GM18868 (cell line): ENCODE measurements around the gene KIF26A.
"Not testable (repeated sequence)": the region's sequence is repeated elsewhere in the genome, so short reads cannot be mapped to it uniquely, and the experiment has no call there.

Experiments
- ATAC-seq: cut with Tn5 transposase; IDR thresholded peaks from one replicate; pipeline ENCODE4 v1.9.1; 2021; ENCODE audit warnings: mild to moderate bottlenecking, moderate library complexity; ENCODE audit not compliant: unreplicated experiment

Gene KIF26A

DNA sequence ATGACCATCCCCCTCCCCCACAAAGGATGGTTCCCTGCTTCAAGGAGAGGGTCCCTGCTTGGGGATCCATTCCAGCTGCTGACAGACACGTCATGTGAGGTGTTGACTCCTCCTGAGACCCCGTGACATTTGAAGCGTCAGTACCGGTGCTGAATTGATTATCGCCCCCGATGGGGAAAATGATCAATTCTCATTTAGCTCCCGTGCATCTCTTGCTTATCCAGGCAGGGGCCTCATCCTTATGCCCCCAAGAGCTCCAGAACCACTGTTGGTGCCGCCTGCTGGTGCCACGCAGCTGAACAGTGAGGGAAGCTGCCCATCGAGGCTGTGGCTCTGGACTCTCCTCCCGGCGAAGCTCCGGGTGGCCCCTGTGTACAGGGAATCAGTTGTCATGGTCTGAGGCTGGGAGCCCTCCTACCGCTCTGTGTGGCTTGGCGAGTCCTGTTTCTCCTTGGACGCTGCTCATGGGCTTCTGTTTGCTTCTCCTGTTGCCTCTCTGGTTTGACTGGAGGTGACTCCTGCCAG, 4.6 kb downstream of the KIF26A start:
- ATAC-seq = no peak

DNA sequence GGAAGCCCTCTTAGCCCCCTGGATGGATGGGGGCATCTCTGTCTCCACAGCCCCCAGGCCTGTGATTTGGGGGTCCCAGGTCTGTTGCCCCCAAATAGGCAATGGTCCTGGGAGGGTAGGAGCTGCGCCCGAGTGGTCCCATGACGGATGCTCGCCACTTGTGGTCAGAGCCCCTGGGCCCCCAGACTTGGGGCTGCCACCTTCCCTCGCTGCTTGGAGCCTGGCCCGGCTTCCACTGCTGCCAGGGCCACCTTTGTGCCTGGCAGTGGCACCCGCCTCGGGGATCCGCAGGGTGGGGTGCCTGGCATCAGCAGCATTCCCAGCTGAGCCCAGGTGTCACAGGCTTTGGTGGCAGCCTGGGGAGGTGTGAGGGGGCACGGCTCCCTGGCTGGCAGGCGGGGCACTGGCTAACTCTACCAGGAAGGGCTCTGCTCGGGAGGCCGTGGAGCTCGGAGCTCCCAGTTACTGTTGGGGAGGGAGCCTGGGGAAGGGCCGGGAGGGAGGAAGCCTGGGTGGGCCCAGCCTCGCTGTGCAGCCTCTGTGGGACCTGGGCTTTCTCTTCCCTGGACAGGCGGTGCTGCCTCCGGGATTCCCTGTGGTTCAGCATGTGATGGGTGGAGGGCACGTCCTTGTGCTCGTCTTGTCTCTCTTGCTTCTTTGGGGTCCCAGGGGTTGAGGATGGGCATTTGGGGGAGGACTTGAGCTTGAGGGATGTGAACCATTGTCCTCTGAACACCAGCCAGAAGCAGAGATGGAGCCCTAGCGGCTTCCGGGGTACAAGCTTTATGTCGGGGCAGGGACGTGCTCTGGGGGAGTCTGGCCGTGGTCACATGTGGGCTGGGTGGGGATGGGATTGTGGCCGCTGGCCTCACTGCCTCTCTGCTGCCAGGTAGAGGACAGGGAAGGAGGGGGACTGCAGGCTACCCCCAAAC, 5.4 kb downstream of the KIF26A start:
- ATAC-seq = no peak

DNA sequence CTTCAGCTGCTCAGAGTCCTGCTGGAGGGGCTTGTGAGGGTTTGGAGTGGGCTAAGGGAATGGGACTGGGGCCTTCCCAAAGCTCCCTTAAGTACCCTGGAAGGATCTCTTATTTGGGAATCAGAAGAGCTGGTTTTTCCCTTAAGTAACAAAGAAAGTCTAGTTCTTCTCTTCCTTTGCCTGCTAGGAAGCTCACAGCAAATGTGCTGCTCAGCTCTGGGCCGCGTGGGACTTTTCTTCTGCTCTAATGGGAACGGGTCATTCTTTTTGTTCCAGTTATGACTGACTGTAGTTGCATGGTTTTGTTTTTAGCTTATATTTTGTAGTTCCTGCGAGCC, 6.0 kb downstream of the KIF26A start:
- no peak for ATAC-seq

DNA sequence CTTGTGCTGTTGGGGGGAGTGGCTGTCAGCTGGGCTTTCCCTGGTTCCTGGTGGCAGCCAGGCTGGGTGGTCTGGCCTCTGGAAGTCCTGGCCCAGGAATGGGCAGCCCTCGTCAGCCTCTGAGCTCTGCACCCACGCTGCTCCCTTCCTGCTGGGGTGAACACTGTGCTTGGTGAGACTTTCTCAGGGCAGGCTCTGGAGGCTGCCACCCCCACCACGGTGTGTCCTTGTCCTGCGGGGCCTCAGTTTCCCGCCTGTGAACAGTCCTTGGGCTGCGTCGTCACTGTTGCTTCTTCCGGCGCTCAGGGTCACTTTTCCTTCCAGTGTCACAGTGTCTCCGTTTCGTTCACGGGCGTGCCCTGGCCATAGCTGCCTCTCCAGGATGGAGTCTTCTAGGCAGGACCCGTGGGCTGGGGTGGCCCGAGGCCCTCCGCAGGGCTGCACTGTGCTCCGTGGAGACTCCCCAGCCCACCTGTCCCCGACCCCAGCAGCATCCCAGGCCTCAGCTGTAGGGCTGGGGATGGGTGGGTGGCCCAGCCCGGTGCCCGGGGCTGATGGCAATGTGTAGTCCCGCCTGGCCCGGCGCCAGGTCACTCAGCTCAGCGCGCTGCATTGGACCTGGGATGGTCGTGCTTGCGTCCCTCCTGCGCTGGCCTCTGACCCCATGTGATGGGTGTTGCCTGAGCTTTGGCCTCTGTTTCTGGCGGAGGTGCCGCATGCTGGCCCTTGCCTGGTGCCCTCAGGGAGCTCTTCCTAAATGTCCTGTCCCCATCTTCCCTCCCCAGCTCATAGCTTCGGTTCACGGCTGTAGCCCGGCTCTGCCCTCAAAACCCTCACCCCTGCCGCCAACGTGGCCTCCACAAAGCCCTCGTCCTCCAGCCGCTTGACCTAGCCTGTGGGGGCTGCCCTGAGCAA, 6.8 kb downstream of the KIF26A start:
- ATAC-seq = no peak

DNA sequence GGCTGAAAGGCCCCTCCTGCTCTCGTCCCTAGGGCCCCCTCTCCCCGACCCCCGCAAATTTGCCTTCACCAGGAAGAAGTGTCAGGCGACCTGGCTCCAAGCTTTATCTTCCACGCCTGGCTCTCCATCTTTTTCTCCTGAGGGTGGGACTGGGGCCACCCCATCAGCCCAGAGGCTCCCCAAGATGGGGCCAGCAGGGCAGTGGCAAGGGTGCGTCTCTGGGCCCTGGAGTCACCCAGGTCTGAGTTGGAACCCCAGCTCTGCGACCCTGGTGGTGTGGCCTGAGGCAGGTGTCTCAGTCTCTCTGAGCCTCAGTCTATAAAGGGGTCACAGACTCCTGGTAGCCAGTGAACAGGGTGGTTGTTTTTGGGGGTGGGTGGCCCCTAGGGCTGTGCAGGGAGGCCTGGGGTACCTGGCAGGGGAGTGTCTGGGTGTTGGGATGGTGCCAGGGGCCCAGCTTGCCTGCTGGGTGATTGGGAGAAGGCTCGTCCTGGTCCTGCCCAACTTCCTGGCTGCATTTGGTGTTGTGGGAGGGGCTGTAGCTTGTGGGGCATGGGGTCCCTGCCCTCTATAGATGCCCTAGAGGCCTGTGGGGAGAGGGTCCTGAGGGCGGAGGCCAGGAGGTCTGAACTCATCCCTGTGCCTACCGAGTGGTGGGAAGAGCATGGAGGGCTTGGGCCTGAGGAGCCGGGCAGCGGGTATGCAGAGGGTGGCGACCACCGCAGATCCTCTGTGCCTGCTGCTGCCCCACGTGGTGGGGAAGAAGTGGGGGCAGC, 7.6 kb downstream of the KIF26A start:
- ATAC-seq = no peak

DNA sequence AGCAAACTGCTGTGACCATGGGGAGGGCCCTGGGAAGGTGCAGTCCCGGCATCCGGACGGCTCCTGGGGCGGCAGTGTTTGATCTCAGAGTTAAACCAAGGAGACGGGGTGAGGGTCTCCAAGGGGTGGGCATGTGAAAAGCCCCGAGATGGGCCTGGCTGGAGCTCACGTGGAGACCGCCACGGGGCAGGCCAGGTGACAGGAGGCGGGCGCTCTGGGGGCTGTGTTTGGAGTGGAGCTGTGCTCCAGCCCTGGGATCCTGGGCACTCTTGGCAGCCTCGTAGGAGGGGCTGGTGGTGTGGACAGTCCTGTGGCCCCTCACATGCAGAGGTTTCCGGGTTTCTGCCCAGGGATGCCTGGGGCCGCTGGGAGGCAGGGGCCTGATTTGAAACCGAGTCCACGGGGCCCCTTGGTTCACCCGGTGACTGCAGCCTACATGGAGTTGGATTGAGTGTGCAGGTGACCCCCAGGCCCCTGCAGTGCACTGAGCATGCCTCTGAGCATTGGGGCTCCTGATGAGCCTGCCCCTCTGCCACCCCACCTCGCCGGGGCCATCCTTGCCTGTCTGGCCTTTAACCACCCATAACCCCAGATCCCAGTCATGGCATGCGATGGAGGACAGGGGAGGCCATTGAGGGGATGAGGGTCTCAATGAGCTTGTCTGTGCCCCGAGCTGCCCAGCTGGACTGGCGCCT, 8.4 kb downstream of the KIF26A start:
- no peak for ATAC-seq

DNA sequence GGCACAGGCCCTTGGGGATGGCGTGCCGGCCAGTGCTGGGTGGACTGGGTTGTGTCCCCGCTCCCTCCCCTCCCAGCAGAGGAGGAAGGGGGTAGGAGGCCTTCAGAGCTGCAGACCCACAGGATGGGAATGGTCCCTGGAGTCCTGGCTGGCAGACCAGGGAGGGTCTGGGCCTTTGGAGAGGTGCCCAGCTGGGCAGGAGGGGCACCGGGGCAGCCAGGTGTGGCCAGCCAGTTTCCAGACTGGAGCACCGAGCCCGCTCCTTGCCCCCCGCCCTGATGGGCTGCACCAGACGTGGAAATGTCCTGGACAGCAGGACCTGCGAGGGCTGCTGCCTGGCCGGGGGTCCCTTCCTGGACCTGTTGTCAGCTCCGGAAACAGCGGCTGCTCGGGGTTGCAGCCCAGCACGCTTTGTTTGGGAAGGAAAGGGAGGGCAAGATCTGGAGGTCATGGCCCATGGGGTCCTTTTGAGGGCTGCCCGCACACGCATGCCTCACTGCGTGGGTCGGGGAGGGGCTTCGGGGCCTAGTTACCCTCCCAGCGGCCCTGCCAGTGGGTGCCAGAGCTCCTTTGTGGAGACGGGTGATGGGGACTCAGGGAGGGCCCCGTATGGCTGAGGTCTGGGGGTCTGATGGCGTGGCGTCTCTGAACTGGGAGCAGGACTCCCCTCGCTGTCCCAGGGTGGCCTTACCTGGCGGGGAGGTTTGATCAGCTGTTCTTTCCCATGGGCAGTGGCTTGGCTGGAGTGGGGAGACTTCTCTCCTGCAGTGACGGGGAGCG, 9.1 kb downstream of the KIF26A start:
- no peak for ATAC-seq

DNA sequence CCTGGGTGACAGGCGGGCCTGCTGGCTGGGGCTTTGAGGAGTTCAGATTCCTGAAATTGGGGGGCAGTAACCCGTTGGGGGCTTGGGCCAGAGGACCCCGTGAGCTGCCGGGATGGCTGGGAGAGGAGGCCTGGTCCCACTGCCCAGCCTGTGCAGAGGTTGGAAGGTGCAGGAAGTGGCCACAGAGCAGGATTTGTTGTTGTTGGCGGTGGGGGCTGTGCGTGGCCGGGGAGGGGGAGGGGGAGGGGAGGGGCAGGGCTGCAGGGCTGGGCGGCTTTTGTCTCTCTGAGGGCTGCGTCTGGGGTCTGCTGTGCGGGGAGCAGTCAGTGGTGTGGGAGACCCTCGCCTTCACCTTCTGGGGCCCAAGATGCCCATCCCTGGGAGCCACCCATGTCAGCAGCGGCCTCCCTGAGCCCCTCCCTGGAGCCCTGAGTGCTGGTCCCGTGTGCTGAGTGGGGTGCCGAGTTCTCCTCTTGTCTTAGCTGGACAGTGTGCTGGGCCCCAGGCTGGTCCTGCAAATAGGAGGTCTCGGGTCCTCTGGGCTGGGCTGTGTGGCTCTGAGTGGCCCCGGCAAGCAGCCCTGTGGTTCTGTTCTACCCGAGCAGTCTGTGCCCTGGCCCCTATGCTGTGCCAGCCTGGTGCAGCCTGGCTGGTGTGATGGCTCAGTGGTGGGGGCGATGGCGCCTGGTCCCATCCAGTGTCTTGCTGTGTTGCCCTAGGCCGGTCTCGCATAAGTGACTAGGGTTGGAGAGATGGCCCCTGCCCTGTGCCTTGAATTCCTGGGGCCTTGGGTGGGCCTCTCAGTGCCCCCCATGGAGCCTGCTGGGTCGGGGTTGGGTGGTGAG, 10.3 kb downstream of the KIF26A start:
- ATAC-seq = no peak

DNA sequence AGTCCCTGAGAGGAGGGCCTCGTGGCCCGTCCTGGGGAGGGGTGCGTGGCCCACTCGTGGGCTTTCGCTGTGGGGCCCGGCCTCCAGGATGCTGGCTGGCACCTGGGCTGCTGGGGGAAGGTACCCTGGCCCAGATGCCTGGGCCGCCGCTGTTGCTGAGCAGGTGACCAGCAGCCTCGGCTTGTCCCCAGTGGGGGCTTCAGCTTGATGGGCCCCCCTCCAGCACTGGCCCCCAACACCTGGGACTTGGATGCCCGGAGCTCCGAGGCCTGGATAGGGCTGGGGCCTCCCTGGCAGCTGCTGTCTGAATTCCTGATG, 10.8 kb downstream of the KIF26A start:
- ATAC-seq = no peak

DNA sequence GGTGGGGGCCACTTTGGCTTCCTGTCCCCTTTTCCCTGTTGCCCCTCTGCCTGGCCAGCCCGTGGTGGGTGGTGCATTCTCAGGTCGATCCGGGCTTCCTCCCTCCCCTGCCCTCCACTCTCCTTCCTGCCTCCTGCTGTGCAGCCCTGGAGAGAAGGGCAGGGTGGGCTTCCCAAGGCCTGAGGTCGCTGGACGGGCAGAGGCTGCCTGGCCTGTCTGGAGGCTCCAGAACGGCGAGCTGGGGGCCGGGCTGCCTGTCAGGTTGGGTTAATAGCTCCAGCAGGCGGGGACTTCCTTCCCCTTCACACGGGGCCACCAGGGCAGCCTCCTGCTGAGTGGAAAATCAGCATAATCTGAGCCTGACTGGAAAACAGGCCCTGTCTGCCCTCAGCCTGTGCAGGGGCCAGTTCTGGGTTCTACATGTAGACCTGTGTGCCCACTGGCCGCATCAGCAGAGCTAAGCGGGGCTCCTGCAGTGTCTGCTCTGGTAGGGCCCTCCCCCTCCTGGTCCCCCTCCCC, 11.3 kb downstream of the KIF26A start:
- no peak for ATAC-seq

DNA sequence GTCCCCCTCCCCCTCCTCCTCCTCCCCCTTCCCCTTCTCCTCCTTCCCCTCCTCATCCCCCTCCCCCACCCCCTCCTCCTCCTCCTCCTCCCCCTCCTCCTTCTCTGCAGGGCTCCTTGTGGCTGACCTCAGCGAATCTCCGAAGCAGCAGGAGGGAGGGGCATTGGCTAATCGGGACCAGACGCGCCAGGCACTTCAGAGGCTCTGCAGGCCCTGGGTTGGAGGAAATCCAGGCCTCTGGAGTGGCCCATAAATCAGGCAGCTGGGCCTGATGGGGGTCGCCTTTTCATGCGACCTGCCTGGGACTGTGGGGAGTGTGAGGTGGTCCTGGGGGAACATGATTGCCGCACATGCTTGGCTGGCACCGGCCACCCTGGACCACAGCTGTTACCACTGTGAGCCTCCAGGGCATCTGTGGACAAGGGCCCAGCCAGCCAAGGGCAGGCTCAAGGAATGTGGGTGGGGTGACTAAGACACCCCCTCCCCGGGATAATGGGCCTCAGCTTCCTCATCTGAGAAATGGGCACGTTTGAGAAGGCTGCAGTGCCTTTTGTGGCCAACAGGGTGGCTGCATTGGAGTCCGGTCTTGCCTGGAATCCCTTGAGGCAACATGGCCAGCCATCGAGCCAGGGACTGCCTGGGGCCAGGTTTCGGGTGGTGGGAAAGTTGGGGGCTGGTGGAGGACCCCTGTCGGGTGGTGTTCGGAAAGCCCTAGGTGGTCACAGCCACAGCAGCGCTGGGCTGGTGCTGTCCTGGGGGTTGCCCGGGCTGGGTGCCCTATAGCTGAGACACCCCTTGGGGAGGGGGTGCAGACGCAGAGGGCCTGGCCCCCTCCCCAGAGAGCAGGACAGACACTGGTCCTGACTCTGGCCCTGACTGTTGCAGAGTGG, 12.0 kb downstream of the KIF26A start:
- ATAC-seq = no peak

DNA sequence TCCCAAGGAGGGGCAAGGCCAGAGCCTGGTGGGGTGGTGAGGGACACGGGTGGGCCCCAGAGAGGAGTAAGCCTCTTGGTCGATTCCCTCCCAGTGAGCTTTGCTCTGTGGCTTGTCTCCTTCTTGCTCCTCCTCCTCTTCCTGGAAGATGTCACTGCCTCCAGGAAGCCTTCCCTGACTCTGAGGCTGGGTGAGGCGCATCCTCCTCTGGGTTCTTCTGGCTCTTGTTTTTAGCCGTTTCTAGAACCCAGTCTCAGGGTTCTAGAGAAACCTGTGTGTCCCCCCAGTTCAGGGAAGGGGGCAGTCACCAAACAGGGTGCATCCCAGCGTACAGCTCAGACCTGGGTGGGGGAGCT, 12.6 kb downstream of the KIF26A start:
- no peak for ATAC-seq

DNA sequence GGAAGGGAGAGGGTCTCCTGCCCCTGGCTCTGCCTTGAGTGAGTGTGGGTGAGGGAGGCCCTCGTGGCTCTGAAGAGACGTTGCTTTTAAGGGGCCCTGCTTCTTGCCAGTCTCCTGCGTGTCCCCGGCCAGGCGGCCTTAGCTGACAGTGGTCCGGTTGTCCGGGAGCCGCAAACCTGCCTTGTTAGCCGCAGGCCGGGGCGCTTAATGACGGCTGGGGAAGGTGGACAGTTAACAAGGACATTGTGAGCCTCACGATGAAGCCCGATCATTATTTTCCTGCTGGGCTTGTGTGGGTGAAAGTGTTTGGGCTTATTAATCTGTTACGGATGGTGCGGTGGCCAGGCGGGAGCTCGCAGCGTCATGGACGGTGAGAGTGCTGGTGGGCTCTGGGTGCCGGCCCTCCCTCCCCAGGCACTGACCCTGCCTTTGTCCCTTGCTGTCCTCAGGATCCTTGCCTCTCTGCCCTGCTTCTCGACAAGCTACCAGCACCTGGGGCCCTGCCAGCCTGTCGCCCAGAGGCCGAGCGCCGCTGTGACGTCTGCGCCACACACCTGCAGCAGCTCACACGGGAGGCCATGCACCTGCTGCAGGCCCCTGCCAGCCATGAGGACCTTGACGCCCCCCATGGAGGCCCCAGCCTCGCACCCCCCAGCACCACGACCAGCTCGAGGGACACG, 13.3 kb downstream of the KIF26A start:
- ATAC-seq = no peak

DNA sequence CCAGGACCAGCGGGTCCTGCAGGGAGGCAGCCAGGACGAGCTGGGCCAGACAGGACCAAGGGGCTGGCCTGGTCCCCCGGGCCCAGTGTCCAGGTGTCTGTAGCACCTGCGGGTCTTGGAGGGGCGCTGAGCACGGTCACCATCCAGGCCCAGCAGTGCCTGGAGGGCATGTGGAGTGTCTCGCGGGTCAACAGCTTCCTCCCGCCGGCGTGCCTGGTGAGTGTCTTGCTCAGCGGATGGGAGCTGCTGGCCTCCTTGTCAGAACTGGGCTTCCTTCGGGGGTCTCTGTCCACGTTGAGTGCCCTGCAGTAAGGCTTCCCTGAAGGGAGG, 13.8 kb downstream of the KIF26A start:
- ATAC-seq = no peak

DNA sequence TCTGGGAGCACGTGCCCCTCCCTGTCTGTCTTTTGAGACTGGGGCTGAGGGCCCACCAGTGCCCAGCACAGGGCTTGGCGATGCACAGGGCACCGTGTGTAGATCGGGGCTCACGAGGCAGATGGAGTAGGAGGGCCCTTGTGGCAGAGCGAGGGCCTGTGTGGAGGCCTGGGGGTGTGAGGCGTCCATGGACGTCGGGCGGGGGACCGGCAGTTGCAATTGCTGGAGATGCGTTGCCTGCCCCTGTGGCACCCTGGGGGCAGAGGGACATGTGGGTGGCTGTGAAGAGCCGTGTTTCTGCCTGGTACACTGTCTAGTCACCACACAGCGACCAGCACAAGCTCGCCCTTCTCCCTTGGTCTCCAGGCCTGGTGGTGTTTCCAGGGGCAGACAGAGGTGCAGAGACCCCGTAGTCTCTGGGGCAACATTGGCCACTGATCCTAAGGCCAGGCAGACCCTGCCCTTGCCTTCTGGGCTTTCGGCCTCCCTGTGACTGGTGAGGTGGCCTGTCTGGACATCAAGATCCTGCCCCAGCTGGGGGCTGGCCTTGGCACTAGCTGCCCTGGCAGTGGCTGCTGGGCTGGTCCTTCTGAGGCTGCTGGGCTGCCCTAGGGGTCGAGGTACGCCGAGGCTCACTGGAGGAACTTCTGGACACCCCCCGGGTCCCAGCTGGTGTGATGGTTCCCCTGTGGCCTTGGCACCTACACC, 14.5 kb downstream of the KIF26A start:
- ATAC-seq = no peak

DNA sequence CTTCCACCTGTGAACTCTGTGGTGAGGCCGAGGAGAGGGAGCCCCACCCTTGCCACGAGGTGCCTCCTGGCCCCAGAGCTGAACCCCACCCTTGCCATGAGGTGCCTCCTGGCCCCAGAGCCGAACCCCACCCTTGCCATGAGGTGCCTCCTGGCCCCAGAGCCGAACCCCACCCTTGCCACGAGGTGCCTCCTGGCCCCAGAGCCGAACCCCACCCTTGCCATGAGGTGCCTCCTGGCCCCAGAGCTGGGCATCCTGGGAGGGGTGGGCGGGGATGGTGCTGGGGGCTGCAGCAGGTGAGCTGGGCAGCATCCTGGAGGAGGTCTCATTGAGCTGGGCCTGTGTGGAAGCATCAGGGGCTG, 15.0 kb downstream of the KIF26A start:
- not testable (repeated sequence) for ATAC-seq

DNA sequence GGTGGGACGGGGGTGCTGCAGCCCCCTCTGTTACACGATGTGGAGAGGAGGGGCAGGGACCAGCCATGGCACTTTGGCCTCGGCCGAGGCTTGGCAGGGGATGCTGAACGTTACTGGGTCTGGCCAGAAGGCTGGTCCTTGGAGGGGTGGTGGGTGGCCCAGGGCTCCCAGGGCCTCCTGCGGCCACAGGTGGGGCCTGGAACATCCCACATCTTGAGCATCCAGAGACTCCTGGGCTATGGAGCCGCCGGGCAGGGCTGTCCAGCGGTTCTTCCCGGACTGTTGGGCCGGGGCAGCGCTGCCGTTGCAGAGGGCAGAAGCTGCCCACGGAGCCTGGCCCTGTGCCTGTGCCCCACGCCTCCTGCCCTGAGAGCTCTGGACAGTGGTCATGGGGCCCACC, 15.9 kb downstream of the KIF26A start:
- no peak for ATAC-seq
